GM12872 (cell line): ENCODE data around the gene RASGRP1.

Source experiments
- TF ChIP-seq, protein P1 (sequence below): IDR thresholded peaks from 3 replicates; pipeline ENCODE4 v1.5.1; 2011; ENCODE audit warnings: low read depth, mild to moderate bottlenecking, low read length, moderate library complexity; ENCODE audit not compliant: insufficient read depth

The RASGRP1 gene

DNA sequence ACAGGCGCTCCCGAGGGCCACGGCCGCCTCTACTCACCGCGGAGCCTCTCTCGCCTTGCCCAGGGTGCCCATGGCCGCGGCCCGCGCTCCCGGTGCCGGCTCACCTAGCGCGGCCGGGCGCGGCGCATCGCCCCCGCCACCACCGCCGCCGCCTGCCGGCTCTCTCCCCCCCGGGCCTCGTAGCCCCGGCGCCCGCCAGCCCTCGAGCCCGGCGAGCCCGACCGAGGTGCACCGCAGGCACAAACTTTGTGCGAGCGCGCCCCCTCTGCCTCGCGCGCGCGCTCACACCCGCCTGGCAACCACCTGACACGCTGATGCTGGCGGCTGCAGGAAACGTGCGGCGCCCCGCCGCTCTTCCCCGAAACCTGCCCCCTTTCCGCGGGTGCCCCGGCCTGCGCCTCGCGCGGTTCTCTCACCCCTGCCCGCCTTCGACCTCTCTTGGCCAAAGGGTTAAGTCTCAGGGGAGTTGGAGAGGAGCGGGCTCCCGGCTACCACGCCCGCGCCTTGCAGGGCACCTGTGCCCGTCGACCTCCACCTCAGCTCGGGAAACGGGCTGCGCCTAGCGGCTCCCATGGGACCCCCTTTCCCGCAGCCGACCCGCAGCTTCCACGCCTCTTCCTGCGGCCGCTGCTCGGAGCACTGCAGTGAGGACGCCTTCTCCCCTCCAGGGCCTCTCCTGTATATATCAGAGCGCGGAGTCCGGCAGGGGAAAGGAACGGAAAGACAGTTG lies at the start of gene RASGRP1:
TSS of gene RASGRP1 (minus strand) at position 258 of the 730 bp plus-strand sequence. CDS start at position 72, 186 bp downstream.
- TF ChIP-seq, protein P1, sequence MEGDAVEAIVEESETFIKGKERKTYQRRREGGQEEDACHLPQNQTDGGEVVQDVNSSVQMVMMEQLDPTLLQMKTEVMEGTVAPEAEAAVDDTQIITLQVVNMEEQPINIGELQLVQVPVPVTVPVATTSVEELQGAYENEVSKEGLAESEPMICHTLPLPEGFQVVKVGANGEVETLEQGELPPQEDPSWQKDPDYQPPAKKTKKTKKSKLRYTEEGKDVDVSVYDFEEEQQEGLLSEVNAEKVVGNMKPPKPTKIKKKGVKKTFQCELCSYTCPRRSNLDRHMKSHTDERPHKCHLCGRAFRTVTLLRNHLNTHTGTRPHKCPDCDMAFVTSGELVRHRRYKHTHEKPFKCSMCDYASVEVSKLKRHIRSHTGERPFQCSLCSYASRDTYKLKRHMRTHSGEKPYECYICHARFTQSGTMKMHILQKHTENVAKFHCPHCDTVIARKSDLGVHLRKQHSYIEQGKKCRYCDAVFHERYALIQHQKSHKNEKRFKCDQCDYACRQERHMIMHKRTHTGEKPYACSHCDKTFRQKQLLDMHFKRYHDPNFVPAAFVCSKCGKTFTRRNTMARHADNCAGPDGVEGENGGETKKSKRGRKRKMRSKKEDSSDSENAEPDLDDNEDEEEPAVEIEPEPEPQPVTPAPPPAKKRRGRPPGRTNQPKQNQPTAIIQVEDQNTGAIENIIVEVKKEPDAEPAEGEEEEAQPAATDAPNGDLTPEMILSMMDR: peak; percentile 41

DNA sequence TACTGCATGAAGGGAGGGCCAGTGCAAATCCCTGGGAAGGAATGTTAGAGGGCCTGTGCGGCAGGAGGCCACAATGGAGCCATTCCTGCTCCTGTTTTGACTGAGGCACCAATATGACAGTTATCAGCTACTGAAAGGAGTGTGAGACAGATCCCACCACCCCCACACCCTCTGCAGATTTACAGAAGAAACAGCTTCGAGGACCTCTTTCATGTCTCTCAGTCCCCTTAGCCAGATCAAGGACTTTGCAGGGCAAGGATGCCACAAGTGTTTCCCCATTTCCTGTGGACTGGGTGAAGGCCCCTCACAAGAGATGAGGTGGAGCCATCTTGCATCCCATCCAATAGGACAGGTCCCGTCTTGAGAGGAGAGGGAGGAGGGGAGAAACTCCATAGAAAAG lies 48.5 kb upstream of the RASGRP1 start:
- TF ChIP-seq, protein P1: no peak

- TF ChIP-seq, protein P1: no peak
These were observed 47.7 kb upstream of the RASGRP1 start for GRCh38 chr15:38612159-38612863.

DNA sequence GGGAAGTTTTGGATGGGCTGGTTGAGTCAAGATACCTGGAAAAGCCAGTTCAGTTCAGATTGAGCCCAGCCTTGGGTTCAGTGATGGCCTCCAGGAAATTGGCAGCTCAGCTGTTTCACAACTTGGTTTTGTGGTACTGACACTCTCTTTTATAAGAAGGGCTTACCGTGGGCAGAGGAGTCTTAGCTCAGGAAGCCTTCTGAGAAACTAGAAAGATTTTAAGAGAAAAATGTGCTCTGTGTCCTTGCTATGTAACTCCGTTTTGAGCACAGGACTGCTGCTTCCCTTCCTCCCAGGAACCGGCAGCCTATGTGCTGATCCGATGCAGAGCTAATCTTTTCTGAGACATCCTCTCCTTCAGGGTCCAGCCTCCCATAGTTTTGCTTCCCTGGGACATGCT lies 46.6 kb upstream of the RASGRP1 start:
- TF ChIP-seq, protein P1: no peak

DNA sequence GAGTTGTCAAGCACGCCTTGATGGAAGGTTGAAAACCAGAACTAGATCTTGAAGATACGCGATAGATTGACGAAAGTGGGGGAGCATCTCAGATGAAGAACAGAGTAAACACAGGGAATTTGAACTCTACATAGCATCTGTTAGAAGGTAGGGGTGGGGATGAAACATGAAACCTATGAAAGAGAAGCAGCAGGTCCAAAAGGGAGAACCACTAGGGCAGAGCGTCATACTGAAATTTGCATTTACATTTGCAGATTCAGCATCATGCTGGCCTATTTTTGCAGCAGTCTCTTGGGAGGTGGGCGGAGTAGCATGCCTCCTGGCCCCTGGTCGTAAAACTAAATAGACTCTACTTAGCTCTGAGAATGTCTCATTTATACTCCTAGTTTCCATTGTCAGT lies 46.1 kb upstream of the RASGRP1 start:
- TF ChIP-seq, protein P1: no peak

DNA sequence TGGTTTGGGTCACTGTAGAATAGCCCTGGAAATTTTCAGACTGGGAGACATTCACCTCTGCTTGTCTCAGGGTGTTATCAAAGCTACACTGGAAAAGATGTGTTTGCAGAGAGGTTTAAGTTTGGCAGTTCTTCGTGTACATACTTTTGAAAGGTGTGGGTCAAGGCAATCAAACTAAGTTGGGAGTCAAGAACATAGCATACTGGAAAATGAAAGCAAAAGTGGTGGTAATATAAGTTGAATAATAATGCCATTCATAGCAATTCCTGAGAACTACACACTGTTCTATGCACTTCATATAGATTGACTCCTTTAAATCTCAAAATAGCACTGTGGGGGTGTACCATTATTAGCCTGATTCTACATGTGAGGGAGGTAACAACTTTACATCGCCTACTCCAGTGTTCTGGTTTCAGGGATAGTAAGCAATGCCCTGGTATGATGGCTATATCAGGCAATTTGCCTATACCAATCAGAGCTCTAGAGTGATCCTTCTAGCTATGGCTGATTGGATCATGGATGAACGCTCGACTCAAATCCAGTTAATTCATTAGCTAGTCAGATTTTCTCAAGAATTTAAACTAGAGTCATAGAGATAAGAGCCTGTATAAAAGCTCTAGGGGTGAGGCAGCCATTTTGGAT lies 44.6 kb upstream of the RASGRP1 start:
- TF ChIP-seq, protein P1: no peak

- TF ChIP-seq, protein P1: no peak
These were observed 44.1 kb upstream of the RASGRP1 start for GRCh38 chr15:38608682-38609081.
